Type B pancreatic cell (in vitro differentiated cells): Measurements from ENCODE around the gene LMCD1. TPM values are rescaled to one million over a fixed set of nuclear protein-coding genes. Genes with fewer than 3 reads are reported as not detected.

Source experiments
- DNase-seq: peaks from one replicate; pipeline ENCODE4 v3.0.0; 2021; ENCODE audit warnings: mixed read lengths; ENCODE audit not compliant: unreplicated experiment; ENCODE audit errors: extremely low spot score
- H3K27ac Mint-ChIP-seq: 2 replicates; pipeline ENCODE4 v1.8.0; 2021; ENCODE audit warnings: mild to moderate bottlenecking, mixed read lengths
- H3K27me3 Mint-ChIP-seq: 2 replicates; pipeline ENCODE4 v1.8.0; 2021; ENCODE audit warnings: mixed read lengths
- H3K36me3 Mint-ChIP-seq: 2 replicates; pipeline ENCODE4 v1.8.0; 2021; ENCODE audit warnings: mixed read lengths
- H3K4me1 Mint-ChIP-seq: one replicate; pipeline ENCODE4 v1.8.0; 2021; ENCODE audit warnings: mixed read lengths; ENCODE audit not compliant: unreplicated experiment
- H3K4me3 Mint-ChIP-seq: 2 replicates; pipeline ENCODE4 v1.8.0; 2021; ENCODE audit warnings: mild to moderate bottlenecking, mixed read lengths
- H3K9me3 Mint-ChIP-seq: 2 replicates; pipeline ENCODE4 v1.8.0; 2021; ENCODE audit warnings: mixed read lengths
- total RNA-seq: library from RNA; stranded (reverse); gene quantifications from 2 replicates; pipeline ENCODE4 v1.2.1, GENCODE V29; 2021; ENCODE audit warnings: low replicate concordance
- TF ChIP-seq, protein P1 (sequence below): fragments of 200-600 bp; sonication (generic); conservative IDR thresholded peaks from 2 replicates; pipeline ENCODE4 v1.5.0; 2021; ENCODE audit warnings: antibody characterized with exemption, mild to moderate bottlenecking

LMCD1 gene
- total RNA-seq, 1 donor from 2014 or later, result 33.1 TPM

GRCh38 chr3:8555113-8555661, 53.6 kb downstream of the LMCD1 start:
- Mint-ChIP-seq H3K9me3 (no peaks in the 10 kb centered on the region), H3K27ac (no peak overlapping the region), H3K4me3 (no peak overlapping the region), H3K36me3 (peaks cover 6% of the 10 kb centered on the region), H3K27me3 (no peaks in the 10 kb centered on the region), H3K4me1 (peaks cover 15% of the 10 kb centered on the region)
- DNase-seq, result no peak
- TF ChIP-seq, protein P1, sequence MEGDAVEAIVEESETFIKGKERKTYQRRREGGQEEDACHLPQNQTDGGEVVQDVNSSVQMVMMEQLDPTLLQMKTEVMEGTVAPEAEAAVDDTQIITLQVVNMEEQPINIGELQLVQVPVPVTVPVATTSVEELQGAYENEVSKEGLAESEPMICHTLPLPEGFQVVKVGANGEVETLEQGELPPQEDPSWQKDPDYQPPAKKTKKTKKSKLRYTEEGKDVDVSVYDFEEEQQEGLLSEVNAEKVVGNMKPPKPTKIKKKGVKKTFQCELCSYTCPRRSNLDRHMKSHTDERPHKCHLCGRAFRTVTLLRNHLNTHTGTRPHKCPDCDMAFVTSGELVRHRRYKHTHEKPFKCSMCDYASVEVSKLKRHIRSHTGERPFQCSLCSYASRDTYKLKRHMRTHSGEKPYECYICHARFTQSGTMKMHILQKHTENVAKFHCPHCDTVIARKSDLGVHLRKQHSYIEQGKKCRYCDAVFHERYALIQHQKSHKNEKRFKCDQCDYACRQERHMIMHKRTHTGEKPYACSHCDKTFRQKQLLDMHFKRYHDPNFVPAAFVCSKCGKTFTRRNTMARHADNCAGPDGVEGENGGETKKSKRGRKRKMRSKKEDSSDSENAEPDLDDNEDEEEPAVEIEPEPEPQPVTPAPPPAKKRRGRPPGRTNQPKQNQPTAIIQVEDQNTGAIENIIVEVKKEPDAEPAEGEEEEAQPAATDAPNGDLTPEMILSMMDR, result no peak

DNA sequence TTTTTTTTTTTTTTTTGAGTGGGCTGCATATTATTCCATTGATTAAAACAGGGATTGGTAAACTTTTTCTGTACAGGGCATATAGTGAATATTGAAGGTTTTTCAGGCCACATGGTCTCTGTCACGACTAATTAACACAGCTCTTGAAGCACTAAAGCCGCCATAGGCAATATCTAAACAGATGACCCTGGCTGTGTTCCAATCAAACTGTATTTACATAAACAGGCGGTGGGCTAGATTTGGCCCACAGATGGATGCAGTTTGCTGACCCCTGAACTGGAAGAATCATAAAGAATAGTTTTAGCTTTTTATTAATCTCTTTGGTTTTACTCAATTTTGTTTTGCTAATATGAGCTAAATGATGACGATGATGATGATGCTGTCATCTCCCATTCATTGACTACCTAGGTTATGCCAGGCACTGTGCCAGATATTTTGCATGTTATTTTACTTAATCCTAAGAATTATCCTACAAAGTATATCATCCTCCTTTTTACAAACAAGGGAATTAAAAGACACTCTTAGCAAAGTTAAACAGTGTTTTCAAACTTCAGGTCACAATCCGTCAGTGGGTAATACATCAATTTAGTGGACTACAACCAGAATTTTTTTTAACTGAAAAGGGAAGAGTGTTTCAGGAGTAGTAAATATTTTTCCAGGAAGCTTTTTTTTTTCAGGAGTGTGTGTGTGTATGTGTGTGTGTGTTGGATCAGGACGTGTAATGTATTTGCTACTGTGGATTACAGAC, 54.3 kb downstream of the LMCD1 start:
- TF ChIP-seq, protein P1, result no peak
- Mint-ChIP-seq H3K4me3 (no peak overlapping the region), H3K4me1 (peaks cover 15% of the 10 kb centered on the region), H3K9me3 (no peaks in the 10 kb centered on the region), H3K27ac (no peak overlapping the region), H3K36me3 (peaks cover 3% of the 10 kb centered on the region), H3K27me3 (no peaks in the 10 kb centered on the region)
- no peak for DNase-seq

GRCh38 chr3:8556473-8556869, 54.8 kb downstream of the LMCD1 start:
- Mint-ChIP-seq H3K27ac (no peak overlapping the region), H3K27me3 (no peaks in the 10 kb centered on the region), H3K36me3 (peaks cover 3% of the 10 kb centered on the region), H3K4me1 (peaks cover 15% of the 10 kb centered on the region), H3K9me3 (no peaks in the 10 kb centered on the region), H3K4me3 (no peak overlapping the region)
- TF ChIP-seq, protein P1, result no peak
- no peak for DNase-seq

GRCh38 chr3:8557298-8557697, 55.7 kb downstream of the LMCD1 start:
- Mint-ChIP-seq H3K4me3 (no peak overlapping the region), H3K36me3 (peaks cover 3% of the 10 kb centered on the region), H3K27ac (no peak overlapping the region), H3K27me3 (no peaks in the 10 kb centered on the region), H3K4me1 (peaks cover 19% of the 10 kb centered on the region), H3K9me3 (no peaks in the 10 kb centered on the region)
- no peak for DNase-seq
- TF ChIP-seq, protein P1, result no peak

DNA sequence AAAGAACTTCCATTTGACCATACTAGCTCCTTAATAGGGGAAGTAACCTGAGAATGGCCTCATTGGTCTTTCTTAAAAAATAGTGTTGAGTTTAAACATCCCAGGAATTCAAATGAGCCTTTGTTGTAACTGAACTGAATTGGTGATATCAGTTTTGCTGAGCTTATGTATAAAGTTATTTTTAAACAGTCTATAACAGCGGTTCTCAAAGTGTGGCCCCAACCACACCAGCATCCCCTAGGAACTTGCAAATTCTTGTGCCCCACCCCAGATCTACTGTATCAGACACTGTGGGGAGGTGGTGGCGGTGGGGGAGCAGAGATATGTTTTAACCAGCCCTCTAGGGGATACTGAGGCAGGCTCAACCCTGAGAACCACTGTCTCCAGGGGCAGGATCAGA, 57.0 kb downstream of the LMCD1 start:
- TF ChIP-seq, protein P1, result no peak
- Mint-ChIP-seq H3K9me3 (no peaks in the 10 kb centered on the region), H3K36me3 (peaks cover 7% of the 10 kb centered on the region), H3K4me3 (no peak overlapping the region), H3K4me1 (peaks cover 19% of the 10 kb centered on the region), H3K27ac (no peak overlapping the region), H3K27me3 (no peaks in the 10 kb centered on the region)
- no peak for DNase-seq
